Neural cell (in vitro differentiated cells): Measurements from ENCODE around the gene ZDHHC14. TPM values are rescaled to one million over a fixed set of nuclear protein-coding genes. Genes with fewer than 3 reads are reported as not detected.

ENCODE experiments used
- H2AFZ ChIP-seq: fragments of 200-600, 300-800 bp; sonication (generic), shearing (Covaris generic); 2 replicates; pipeline ENCODE4 v1.6.0; 2014; ENCODE audit warnings: low read depth, mild to moderate bottlenecking, antibody characterized with exemption, low read length, moderate library complexity
- H3F3A ChIP-seq: fragments of 200-600 bp; shearing (Covaris generic); 2 replicates; pipeline ENCODE4 v1.6.1; 2016; ENCODE audit warnings: mild to moderate bottlenecking, moderate library complexity, mixed read lengths, antibody characterized with exemption, low read length; ENCODE audit not compliant: insufficient read depth, poor library complexity, severe bottlenecking
- H3K27ac ChIP-seq: fragments of 200-600, 300-800 bp; sonication (generic), shearing (Covaris generic); 2 replicates; pipeline ENCODE4 v1.5.1; 2014; ENCODE audit warnings: mild to moderate bottlenecking, low read length, moderate library complexity
- H3K27me3 ChIP-seq: fragments of 300-800, 200-600 bp; sonication (generic), shearing (Covaris generic); 2 replicates; pipeline ENCODE4 v1.6.0; 2014; ENCODE audit warnings: mild to moderate bottlenecking, low read depth, low read length, moderate library complexity; ENCODE audit not compliant: insufficient read depth
- H3K36me3 ChIP-seq: fragments of 300-800, 200-600 bp; sonication (generic), shearing (Covaris generic); 2 replicates; pipeline ENCODE4 v1.5.1; 2014; ENCODE audit warnings: mild to moderate bottlenecking, antibody characterized with exemption, low read length, moderate library complexity; ENCODE audit not compliant: insufficient read depth
- H3K4me2 ChIP-seq: fragments of 300-800, 200-600 bp; sonication (generic), shearing (Covaris generic); 2 replicates; pipeline ENCODE4 v1.6.0; 2014; ENCODE audit warnings: mild to moderate bottlenecking, low read length
- H3K4me3 ChIP-seq: fragments of 300-800, 200-600 bp; sonication (generic), shearing (Covaris generic); 2 replicates; pipeline ENCODE4 v1.5.1; 2014; ENCODE audit warnings: mild to moderate bottlenecking, low read length, moderate library complexity
- H3K79me2 ChIP-seq: fragments of 200-600 bp; shearing (Covaris generic); replicated peaks from 2 replicates; pipeline ENCODE4 v1.6.0; 2014; ENCODE audit warnings: mild to moderate bottlenecking, low read length, moderate library complexity; ENCODE audit not compliant: insufficient read depth
- H3K9ac ChIP-seq: fragments of 300-800, 200-600 bp; sonication (generic), shearing (Covaris generic); 2 replicates; pipeline ENCODE4 v1.6.1; 2016; ENCODE audit warnings: mild to moderate bottlenecking, low read length, mixed read lengths
- H3K9me2 ChIP-seq: fragments of 200-600 bp; shearing (Covaris generic); 2 replicates; pipeline ENCODE4 v1.6.1; 2016; ENCODE audit warnings: mild to moderate bottlenecking, low read length, mixed read lengths; ENCODE audit not compliant: insufficient read depth
- H3K9me3 ChIP-seq: fragments of 200-600, 300-800 bp; sonication (generic), shearing (Covaris generic); 2 replicates; pipeline ENCODE4 v1.6.1; 2016; ENCODE audit warnings: mild to moderate bottlenecking, mixed run types, low read length, moderate library complexity, mixed read lengths
- H4K20me1 ChIP-seq: fragments of 200-600 bp; shearing (Covaris generic); 2 replicates; pipeline ENCODE4 v1.6.1; 2016; ENCODE audit warnings: mild to moderate bottlenecking, mixed run types; ENCODE audit not compliant: insufficient read depth
- CTCF ChIP-seq: fragments of 450-650 bp; IDR thresholded peaks from 2 replicates; pipeline ENCODE4 v1.5.1; 2014; ENCODE audit warnings: antibody characterized with exemption, mild to moderate bottlenecking, moderate library complexity; ENCODE audit not compliant: poor library complexity, severe bottlenecking
- EP300 ChIP-seq: fragments of 450-650 bp; conservative IDR thresholded peaks from 2 replicates; pipeline ENCODE4 v1.6.1; 2014; ENCODE audit warnings: antibody characterized with exemption, mild to moderate bottlenecking, moderate library complexity; ENCODE audit not compliant: poor library complexity, severe bottlenecking
- EZH2 ChIP-seq: fragments of 200-600, 300-800 bp; shearing (Covaris generic), sonication (generic); IDR thresholded peaks from 2 replicates; pipeline ENCODE4 v1.6.1; 2014; ENCODE audit warnings: antibody characterized with exemption, low read length, borderline replicate concordance, mild to moderate bottlenecking; ENCODE audit not compliant: insufficient read depth, poor library complexity, severe bottlenecking
- MXI1 ChIP-seq: fragments of 450-650 bp; conservative IDR thresholded peaks from 2 replicates; pipeline ENCODE4 v1.6.1; 2014; ENCODE audit warnings: antibody characterized with exemption, mild to moderate bottlenecking; ENCODE audit not compliant: poor library complexity, severe bottlenecking
- POLR2AphosphoS5 ChIP-seq: IDR thresholded peaks from 2 replicates; pipeline ENCODE4 v1.6.1; 2012
- RAD21 ChIP-seq: fragments of 450-650 bp; conservative IDR thresholded peaks from 2 replicates; pipeline ENCODE4 v1.6.1; 2014; ENCODE audit warnings: antibody characterized with exemption, mild to moderate bottlenecking, moderate library complexity
- REST ChIP-seq: IDR thresholded peaks from 2 replicates; pipeline ENCODE4 v1.6.1; 2012; ENCODE audit warnings: borderline replicate concordance
- SMC3 ChIP-seq: fragments of 450-650 bp; conservative IDR thresholded peaks from 2 replicates; pipeline ENCODE4 v1.6.1; 2014; ENCODE audit warnings: antibody characterized with exemption, mild to moderate bottlenecking, moderate library complexity; ENCODE audit not compliant: poor library complexity
- TAF1 ChIP-seq: IDR thresholded peaks from 2 replicates; pipeline ENCODE4 v1.6.1; 2012; ENCODE audit warnings: low read depth
- polyA plus RNA-seq: library from polyadenylated mRNA; depleted of rRNA; stranded (reverse); fragments of >200 nt; gene quantifications from 2 replicates; pipeline ENCODE4 v1.2.3, GENCODE V29; 2014

Gene ZDHHC14
- polyA plus RNA-seq, 1 donor from 2014 or later: 4.1 TPM

- Histone ChIP-seq H3F3A (no peaks in the 10 kb centered on the region), H3K4me2 (no peak overlapping the region), H3K27ac (no peak overlapping the region), H3K27me3 (no peaks in the 10 kb centered on the region), H3K36me3 (no peaks in the 10 kb centered on the region), H3K9ac (no peak overlapping the region), H3K79me2 (no peaks in the 10 kb centered on the region), H2AFZ (no peak overlapping the region), H3K9me3 (no peaks in the 10 kb centered on the region), H3K9me2 (no peaks in the 10 kb centered on the region), H4K20me1 (no peaks in the 10 kb centered on the region), H3K4me3 (no peak overlapping the region)
- no peak for TF ChIP-seq SMC3
These were observed 112.6 kb downstream of the ZDHHC14 start for GRCh38 chr6:157493576-157493975.

GRCh38 chr6:157494132-157494710 is 113.2 kb downstream of the ZDHHC14 start:
- H3K9ac ChIP-seq: no peak overlapping the region
- no peak overlapping the region for H3K4me3 ChIP-seq
- H3K36me3 ChIP-seq: no peaks in the 10 kb centered on the region
- no peak overlapping the region for H2AFZ ChIP-seq
- TF ChIP-seq CTCF (no peak), SMC3 (no peak), RAD21 (no peak), TAF1 (no peak), POLR2AphosphoS5 (no peak), REST (no peak), MXI1 (no peak), EZH2 (no peak), EP300 (no peak)
- no peaks in the 10 kb centered on the region for H3F3A ChIP-seq
- no peaks in the 10 kb centered on the region for H3K27me3 ChIP-seq
- H4K20me1 ChIP-seq: no peaks in the 10 kb centered on the region
- no peaks in the 10 kb centered on the region for H3K79me2 ChIP-seq
- no peak overlapping the region for H3K4me2 ChIP-seq
- H3K27ac ChIP-seq: no peak overlapping the region
- H3K9me2 ChIP-seq: no peaks in the 10 kb centered on the region
- no peaks in the 10 kb centered on the region for H3K9me3 ChIP-seq
